Endothelial cell of umbilical vein (primary cell): Measurements from ENCODE around the gene GEMIN7. TPM values are rescaled to one million over a fixed set of nuclear protein-coding genes. Genes with fewer than 3 reads are reported as not detected.

Source experiments
- BruUV-seq: library from RNA; stranded (reverse); fragments of 400-500 nt; replicated peaks from 2 replicates; lab custom pipeline; 2021; lab: Mats Ljungman, UMichigan
- CTCF ChIA-PET: fragments of 300-600, 350-600 bp; sonication (Branson Sonifier 250); formaldehyde crosslinking; loops from one replicate; lab custom pipeline; 2021; ENCODE audit warnings: antibody characterized with exemption, inconsistent platforms; lab: Charles Lee
- POLR2A ChIA-PET: fragments of 300-600, 350-600 bp; sonication (Branson Sonifier 250); formaldehyde crosslinking; loops from one replicate; lab custom pipeline; 2021; ENCODE audit warnings: antibody characterized with exemption, inconsistent platforms; lab: Charles Lee
- DNase-seq: peaks from one replicate; pipeline ENCODE4 v3.0.0-alpha.2; 2011; ENCODE audit warnings: low read depth, low spot score
- FAIRE-seq: peaks from 2 replicates; lab custom pipeline; 2011; peaks lifted over from hg19 to GRCh38; lab: Jason Lieb, UNC
- H2AFZ ChIP-seq: 2 replicates; pipeline ENCODE4 v1.6.0; 2012; ENCODE audit warnings: low read depth, low read length, control low read depth, inconsistent platforms
- H3K27ac ChIP-seq: 2 replicates; pipeline ENCODE4 v1.5.1; 2011; ENCODE audit warnings: low read depth, mild to moderate bottlenecking, control low read depth, low read length, moderate library complexity; ENCODE audit not compliant: insufficient read depth
- H3K27me3 ChIP-seq, 2 experiments: 2 replicates each; pipeline versions ENCODE4 v1.6.0 to v1.6.1; 2011; ENCODE audit warnings: low read length in 2 of 2, mixed read lengths in 1 of 2; ENCODE audit not compliant: control insufficient read depth in 2 of 2, insufficient read depth in 2 of 2
- H3K36me3 ChIP-seq, 2 experiments: 2 replicates in 1 of 2; 3 replicates in 1 of 2; pipeline ENCODE4 v1.5.1; 2011; ENCODE audit warnings: low read length in 2 of 2, mild to moderate bottlenecking in 1 of 2, moderate library complexity in 1 of 2; ENCODE audit not compliant: control insufficient read depth in 2 of 2, insufficient read depth in 2 of 2; ENCODE audit errors: extremely low read depth in 1 of 2
- H3K4me1 ChIP-seq: 3 replicates; pipeline ENCODE4 v1.5.1; 2011; ENCODE audit warnings: mild to moderate bottlenecking, low read length; ENCODE audit not compliant: control insufficient read depth, insufficient read depth; ENCODE audit errors: extremely low read depth
- H3K4me2 ChIP-seq: 2 replicates; pipeline ENCODE4 v1.6.1; 2011; ENCODE audit warnings: low read length, control low read depth, mixed read lengths; ENCODE audit not compliant: insufficient read depth
- H3K4me3 ChIP-seq, 3 experiments: fragments of 200-600 bp in 1 of 3; sonication (generic), shearing (Covaris generic) in 1 of 3; replicated peaks in 1 of 3; 2 replicates each; pipeline ENCODE4 v1.5.1; 2011 to 2016; ENCODE audit warnings: control low read depth in 3 of 3, low read length in 3 of 3, mild to moderate bottlenecking in 2 of 3, inconsistent platforms in 1 of 3, low read depth in 1 of 3, moderate library complexity in 1 of 3; ENCODE audit not compliant: insufficient read depth in 1 of 3
- H3K79me2 ChIP-seq: 2 replicates; pipeline ENCODE4 v1.6.0; 2012; ENCODE audit warnings: low read length, inconsistent platforms; ENCODE audit not compliant: control insufficient read depth, insufficient read depth
- H3K9ac ChIP-seq: replicated peaks from 2 replicates; pipeline ENCODE3; 2011; ENCODE audit warnings: low read length, control low read depth; ENCODE audit not compliant: insufficient read depth; ENCODE audit errors: extremely low read depth
- H3K9me1 ChIP-seq: replicated peaks from 3 replicates; pipeline ENCODE4 v1.6.0; 2011; ENCODE audit warnings: mild to moderate bottlenecking, low read length; ENCODE audit not compliant: control insufficient read depth, insufficient read depth; ENCODE audit errors: extremely low read depth
- H3K9me3 ChIP-seq: replicated peaks from 2 replicates; pipeline ENCODE4 v1.5.1; 2012; ENCODE audit warnings: low read length, inconsistent platforms; ENCODE audit not compliant: control insufficient read depth, insufficient read depth
- H4K20me1 ChIP-seq: replicated peaks from 2 replicates; pipeline ENCODE3; 2011; ENCODE audit warnings: mild to moderate bottlenecking, low read length; ENCODE audit not compliant: control insufficient read depth, insufficient read depth; ENCODE audit errors: extremely low read depth
- CTCF ChIP-seq, 2 donors: IDR thresholded peaks; 1 replicate in 1 of 2; 2 replicates in 1 of 2; pipeline ENCODE4 v1.5.1; 2011; ENCODE audit warnings: low read length in 2 of 2, mild to moderate bottlenecking in 2 of 2, moderate library complexity in 2 of 2, control low read depth in 1 of 2, inconsistent platforms in 1 of 2, low read depth in 1 of 2; ENCODE audit not compliant: insufficient read depth in 1 of 2; ENCODE audit errors: extremely low read depth in 1 of 2
- EZH2 ChIP-seq: IDR thresholded peaks from 2 replicates; pipeline ENCODE4 v1.6.1; 2012; ENCODE audit warnings: borderline replicate concordance, low read depth, mild to moderate bottlenecking, moderate library complexity, low read length, inconsistent platforms; ENCODE audit not compliant: severe bottlenecking
- FOS ChIP-seq: IDR thresholded peaks from 2 replicates; pipeline ENCODE4 v1.6.1; 2011; ENCODE audit warnings: mild to moderate bottlenecking, low read length, moderate library complexity, borderline replicate concordance; ENCODE audit not compliant: insufficient read depth
- GATA2 ChIP-seq: IDR thresholded peaks from 2 replicates; pipeline ENCODE4 v1.7.0; 2011; ENCODE audit warnings: low read depth, mild to moderate bottlenecking, moderate library complexity, mixed read lengths, low read length; ENCODE audit not compliant: insufficient read length, insufficient read depth
- JUN ChIP-seq: IDR thresholded peaks from 2 replicates; pipeline ENCODE4 v1.6.1; 2011; ENCODE audit warnings: borderline replicate concordance, low read depth; ENCODE audit not compliant: insufficient read length, insufficient read depth
- MYC ChIP-seq: IDR thresholded peaks from one replicate; pipeline ENCODE4 v1.6.1; 2011; ENCODE audit warnings: mild to moderate bottlenecking, low read depth, low read length
- POLR2AphosphoS5 ChIP-seq: IDR thresholded peaks from 2 replicates; pipeline ENCODE4 v1.6.1; 2012; ENCODE audit warnings: low read depth, mild to moderate bottlenecking, control low read depth, low read length, moderate library complexity; ENCODE audit not compliant: insufficient read depth
- dilution Hi-C: fragments of 300-500 bp; cut with MboI; formaldehyde crosslinking; loops from one replicate; pipeline ENCODE4 v1.15.0; 2019; ENCODE audit warnings: low sequenced_read_pairs; ENCODE audit not compliant: extremely low pct_ligation_motif_present
- intact Hi-C: fragments of 100-400 bp; cut with micrococcal nuclease; formaldehyde crosslinking; loops from one replicate; pipeline ENCODE4 v1.10.0; 2022
- polyA plus RNA-seq, 4 experiments: library from polyadenylated mRNA; depleted of rRNA in 3 of 4; stranded (reverse) in 3 of 4; unstranded in 1 of 4; fragments of >200 nt; gene quantifications; 2 replicates each; pipeline versions ENCODE4 v1.2.1 to v1.2.3, GENCODE V29; 2011 to 2012; ENCODE audit warnings: missing spikeins in 1 of 4
- total RNA-seq: library from RNA; stranded (reverse); gene quantifications from 2 replicates; pipeline ENCODE4 v1.2.3, GENCODE V29; 2021

The GEMIN7 gene
- total and polyA plus RNA-seq, 2 donors (not counting 3 experiments of a cell fraction or from before 2014, with no cell fraction given): 34.2 to 53.7 TPM

- H3K9ac ChIP-seq: no peak overlapping the region
- H3K4me1 ChIP-seq: no peaks in the 10 kb centered on the region
- H3K36me3 ChIP-seq: no peaks in the 10 kb centered on the region
- H2AFZ ChIP-seq: no peak overlapping the region
- BruUV-seq: no TSS peak
- no peaks in the 10 kb centered on the region for H3K9me3 ChIP-seq
- FAIRE-seq (no peak), DNase-seq (no peak)
- H3K9me1 ChIP-seq: no peaks in the 10 kb centered on the region
- intact Hi-C loops: no loop called here
- POLR2A ChIA-PET: no interaction called here
- CTCF ChIA-PET: no interaction called here
- no peak overlapping the region for H3K4me2 ChIP-seq
- dilution Hi-C loops: no loop called here
- no peaks in the 10 kb centered on the region for H3K27me3 ChIP-seq
- H3K4me3 ChIP-seq: no peak overlapping the region
- H3K27ac ChIP-seq: no peak overlapping the region
- H3K79me2 ChIP-seq: peaks cover 53% of the 10 kb centered on the region
- H4K20me1 ChIP-seq: no peaks in the 10 kb centered on the region
- TF ChIP-seq CTCF (IDR thresholded peaks at IDR 0.05; ENCODE audit: extremely low read depth in 1 of 2, insufficient read depth in 1 of 2, low read depth in 1 of 2, low read length in 2 of 2): no peak
- no peak for TF ChIP-seq GATA2
- TF ChIP-seq JUN: no peak
- no peak for TF ChIP-seq EZH2
- no peak for TF ChIP-seq MYC
- TF ChIP-seq FOS: no peak
- TF ChIP-seq POLR2AphosphoS5: no peak
Observed at GRCh38 chr19:45115809-45116615, 37.0 kb downstream of the GEMIN7 start.
